ENCODE measurements around the gene ATP4B.

GRCh38 chr13:113610266-113610665 is 47.7 kb downstream of the ATP4B start:
- no peak for TF ChIP-seq POLR2A (IDR thresholded peaks at IDR 0.05; ENCODE audit: low read length)
- TF ChIP-seq GATA1 (IDR thresholded peaks at IDR 0.05; ENCODE audit: low read depth, low read length), result no peak
